Kidney epithelial cell (primary cell): ENCODE data around the gene NABP1. TPM values are rescaled to one million over a fixed set of nuclear protein-coding genes. Genes with fewer than 3 reads are reported as not detected.
A peak's percentile ranks its signal among the peaks of the same experiment; 100 is the strongest.

Experiments
- DNase-seq: peaks from one replicate; pipeline ENCODE4 v3.0.0-alpha.2; 2010; ENCODE audit warnings: low read depth
- H3K27me3 ChIP-seq: 2 replicates; pipeline ENCODE4 v1.6.0; 2011; ENCODE audit warnings: low read length; ENCODE audit not compliant: control insufficient read depth, insufficient read depth
- H3K36me3 ChIP-seq: 2 replicates; pipeline ENCODE4 v1.5.1; 2011; ENCODE audit warnings: low read length; ENCODE audit not compliant: control insufficient read depth, insufficient read depth
- H3K4me3 ChIP-seq: 2 replicates; pipeline ENCODE4 v1.5.1; 2011; ENCODE audit warnings: low read depth, mild to moderate bottlenecking, control low read depth, low read length
- total RNA-seq: library from RNA; depleted of rRNA; stranded (reverse); fragments of >200 nt; gene quantifications from 2 replicates; pipeline ENCODE4 v1.2.3, GENCODE V29; 2015
- TF ChIP-seq, protein P1 (sequence below): IDR thresholded peaks from 2 replicates; pipeline ENCODE4 v1.5.1; 2011; ENCODE audit warnings: mild to moderate bottlenecking, moderate library complexity, low read length, control low read depth, inconsistent platforms; ENCODE audit not compliant: insufficient read depth, poor library complexity, severe bottlenecking

NABP1 gene
- total RNA-seq, 1 donor from 2014 or later: 18.3 TPM

DNA sequence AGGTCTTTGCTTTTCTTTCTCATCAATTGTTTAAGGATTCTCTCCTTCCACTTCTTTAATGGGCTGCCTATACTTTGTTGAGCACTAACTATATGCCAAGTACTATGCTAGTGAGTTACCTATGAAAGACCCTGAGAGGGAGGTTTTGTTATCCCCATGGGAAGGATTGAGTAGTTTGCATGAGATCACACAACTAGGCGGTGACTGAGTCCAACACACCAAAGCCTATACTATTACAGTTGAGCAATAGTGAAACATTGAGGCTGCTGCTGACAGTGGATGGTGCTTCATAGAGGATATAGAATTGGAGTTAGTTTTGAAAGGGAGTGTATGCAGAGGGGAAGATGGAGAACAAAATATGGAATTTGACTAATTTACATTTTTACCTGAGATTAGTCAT, 15.8 kb downstream of the NABP1 start:
- TF ChIP-seq, protein P1, sequence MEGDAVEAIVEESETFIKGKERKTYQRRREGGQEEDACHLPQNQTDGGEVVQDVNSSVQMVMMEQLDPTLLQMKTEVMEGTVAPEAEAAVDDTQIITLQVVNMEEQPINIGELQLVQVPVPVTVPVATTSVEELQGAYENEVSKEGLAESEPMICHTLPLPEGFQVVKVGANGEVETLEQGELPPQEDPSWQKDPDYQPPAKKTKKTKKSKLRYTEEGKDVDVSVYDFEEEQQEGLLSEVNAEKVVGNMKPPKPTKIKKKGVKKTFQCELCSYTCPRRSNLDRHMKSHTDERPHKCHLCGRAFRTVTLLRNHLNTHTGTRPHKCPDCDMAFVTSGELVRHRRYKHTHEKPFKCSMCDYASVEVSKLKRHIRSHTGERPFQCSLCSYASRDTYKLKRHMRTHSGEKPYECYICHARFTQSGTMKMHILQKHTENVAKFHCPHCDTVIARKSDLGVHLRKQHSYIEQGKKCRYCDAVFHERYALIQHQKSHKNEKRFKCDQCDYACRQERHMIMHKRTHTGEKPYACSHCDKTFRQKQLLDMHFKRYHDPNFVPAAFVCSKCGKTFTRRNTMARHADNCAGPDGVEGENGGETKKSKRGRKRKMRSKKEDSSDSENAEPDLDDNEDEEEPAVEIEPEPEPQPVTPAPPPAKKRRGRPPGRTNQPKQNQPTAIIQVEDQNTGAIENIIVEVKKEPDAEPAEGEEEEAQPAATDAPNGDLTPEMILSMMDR: no peak
- no peaks in the 10 kb centered on the region for H3K36me3 ChIP-seq
- H3K27me3 ChIP-seq: no peaks in the 10 kb centered on the region
- no peak for DNase-seq
- no peak overlapping the region for H3K4me3 ChIP-seq

DNA sequence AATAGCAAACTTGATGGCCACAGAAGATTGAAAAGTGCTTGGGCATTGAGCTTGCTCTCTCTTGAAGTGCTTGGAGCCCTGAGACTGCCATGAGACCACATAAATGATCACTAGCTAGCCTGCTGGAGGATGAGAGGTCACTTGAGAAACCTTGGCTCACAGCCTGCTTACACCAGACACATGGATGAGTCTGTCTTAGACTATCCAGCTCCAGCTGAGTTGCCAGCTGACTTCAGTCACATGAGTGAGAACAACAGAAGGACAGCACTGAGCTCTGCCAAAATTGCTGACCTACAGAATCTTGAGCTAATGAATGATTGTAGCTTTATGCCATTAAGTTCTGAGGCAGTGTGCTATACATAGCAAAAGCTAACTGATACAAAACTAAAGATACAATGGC, 18.1 kb downstream of the NABP1 start:
- TF ChIP-seq, protein P1: no peak
- no peaks in the 10 kb centered on the region for H3K27me3 ChIP-seq
- no peak overlapping the region for H3K4me3 ChIP-seq
- peak; percentile 58 for DNase-seq
- H3K36me3 ChIP-seq: no peaks in the 10 kb centered on the region

DNA sequence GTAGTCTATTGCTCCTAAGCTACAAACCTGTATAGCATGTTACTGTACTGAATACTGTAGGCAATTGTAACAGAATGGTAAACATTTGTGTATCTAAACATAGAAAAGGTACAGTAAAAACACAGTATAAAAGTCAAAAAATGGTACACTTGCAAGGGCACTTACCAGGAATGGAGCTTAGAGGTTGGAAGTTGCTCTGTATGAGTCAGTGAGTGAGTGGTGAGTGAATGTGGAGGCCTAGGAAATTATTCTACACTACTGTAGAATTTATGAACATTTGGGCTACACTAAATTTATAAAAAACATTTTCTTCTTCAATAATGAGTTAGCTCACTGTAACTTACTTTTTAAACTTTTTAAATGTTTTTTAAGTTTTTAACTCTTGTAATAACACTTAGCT, 19.0 kb downstream of the NABP1 start:
- Histone ChIP-seq H3K27me3 (no peaks in the 10 kb centered on the region), H3K36me3 (no peaks in the 10 kb centered on the region), H3K4me3 (no peak overlapping the region)
- TF ChIP-seq, protein P1: no peak
- no peak for DNase-seq

DNA sequence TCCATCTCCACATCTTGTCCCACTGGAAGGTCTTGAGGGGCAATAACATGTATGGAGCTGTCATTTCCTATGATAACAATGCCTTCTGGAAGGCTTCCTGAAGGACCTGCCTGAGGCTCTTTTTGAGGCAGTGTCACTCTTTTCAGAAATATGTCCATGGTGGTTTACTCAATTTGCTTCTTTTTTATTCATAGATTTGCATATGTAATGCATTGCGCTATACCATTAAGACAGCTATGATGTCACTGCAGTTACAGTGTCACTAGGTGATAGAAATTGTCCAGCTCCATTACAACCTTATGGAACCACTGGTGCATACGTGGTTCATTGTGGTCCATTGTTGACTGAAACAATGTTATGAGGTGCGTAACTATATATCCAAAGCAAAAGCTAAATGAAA, 19.9 kb downstream of the NABP1 start:
- DNase-seq: no peak
- TF ChIP-seq, protein P1: no peak
- H3K36me3 ChIP-seq: no peaks in the 10 kb centered on the region

DNA sequence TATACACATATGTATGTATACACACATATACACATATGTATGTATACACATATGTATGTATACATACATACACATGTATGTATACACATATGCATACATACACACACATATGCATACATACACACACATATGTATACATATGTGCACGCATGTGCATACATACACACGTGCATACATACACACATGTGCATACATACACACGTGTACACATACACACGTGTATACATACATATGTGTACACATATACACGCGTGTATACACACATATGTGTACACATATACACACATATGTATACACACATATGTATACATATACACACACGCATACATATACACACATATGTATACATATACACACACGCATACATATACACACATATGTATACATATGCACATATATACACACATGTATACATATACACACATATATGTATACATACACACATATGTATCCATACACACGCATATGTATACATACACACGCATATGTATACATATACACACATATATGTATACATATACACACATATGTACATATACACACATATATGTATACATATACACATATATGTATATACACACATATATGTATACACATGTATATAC, 21.5 kb downstream of the NABP1 start:
- no peaks in the 10 kb centered on the region for H3K27me3 ChIP-seq
- no peak overlapping the region for H3K4me3 ChIP-seq
- DNase-seq: no peak
- no peaks in the 10 kb centered on the region for H3K36me3 ChIP-seq
- TF ChIP-seq, protein P1: no peak

More for the DNA sequence above, 19.9 kb downstream of the NABP1 start:
- H3K4me3 ChIP-seq: no peak overlapping the region
- H3K27me3 ChIP-seq: no peaks in the 10 kb centered on the region

DNA sequence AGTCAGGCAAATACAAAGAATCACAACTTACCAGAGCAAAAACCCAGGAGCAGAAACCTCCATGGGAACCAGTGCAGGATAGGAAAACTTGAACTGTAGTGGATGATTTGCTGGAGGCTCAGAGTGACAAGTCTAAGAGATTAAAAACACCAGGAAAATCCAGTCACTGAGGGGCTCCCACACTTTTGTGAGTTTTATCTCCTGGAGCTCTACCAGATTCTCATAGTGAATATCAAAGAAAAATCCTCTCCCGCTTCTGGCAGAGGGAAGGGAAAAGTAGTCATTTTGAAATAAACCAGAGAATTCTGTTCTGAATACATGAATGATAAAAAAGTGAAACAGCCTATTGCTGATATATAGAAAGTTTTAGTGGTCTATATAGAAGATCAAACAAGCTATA, 23.1 kb downstream of the NABP1 start:
- Histone ChIP-seq H3K27me3 (no peaks in the 10 kb centered on the region), H3K4me3 (no peak overlapping the region), H3K36me3 (no peaks in the 10 kb centered on the region)
- no peak for DNase-seq
- TF ChIP-seq, protein P1: no peak
